ENCODE results near the gene ZBED5.
"Not testable (repeated sequence)": the region's sequence is repeated elsewhere in the genome, so short reads cannot be mapped to it uniquely, and the experiment has no call there.

The ZBED5 gene

DNA sequence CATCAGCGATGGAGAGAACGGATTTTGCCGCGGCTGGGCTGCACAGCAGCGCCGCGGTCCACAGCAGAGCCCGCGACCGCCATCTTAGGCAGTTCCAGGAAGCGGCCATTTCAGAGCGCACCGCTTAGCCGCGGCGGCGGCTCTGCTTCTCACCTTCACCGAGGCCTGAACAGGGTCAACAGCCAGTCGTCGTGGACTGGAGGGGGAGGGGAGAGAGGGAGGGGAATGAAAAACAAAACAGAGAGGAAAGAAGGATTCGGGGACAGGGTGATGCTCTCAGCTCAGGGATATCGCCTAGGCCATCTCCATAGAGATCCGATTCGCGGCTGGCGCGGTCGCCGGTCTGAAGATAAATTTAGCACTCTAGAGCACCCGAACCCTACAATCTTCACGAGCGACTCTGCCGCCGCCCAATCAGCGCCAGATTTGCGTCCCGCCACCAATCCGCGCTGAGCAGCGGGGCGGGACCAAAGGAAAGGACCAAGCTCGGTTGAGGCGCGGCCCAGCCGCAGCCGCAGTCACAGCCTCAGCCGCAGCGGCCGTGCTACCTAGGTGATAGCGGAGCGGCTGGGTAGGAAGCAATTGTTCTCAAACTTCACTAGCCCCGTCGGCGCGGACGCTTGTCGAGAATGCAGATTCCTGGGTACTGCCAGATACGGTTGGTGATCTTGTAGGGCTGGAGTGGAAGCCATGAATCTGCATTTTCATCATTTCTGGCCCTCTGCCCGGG is at the start of gene ZBED5:
ZBED5 (minus strand) TSS at position 345 of the 730 bp plus-strand sequence. CDS start 3,108 bp downstream, outside the sequence.
- DNase-seq (ENCODE audit: low spot score) = peak; percentile 99

DNA sequence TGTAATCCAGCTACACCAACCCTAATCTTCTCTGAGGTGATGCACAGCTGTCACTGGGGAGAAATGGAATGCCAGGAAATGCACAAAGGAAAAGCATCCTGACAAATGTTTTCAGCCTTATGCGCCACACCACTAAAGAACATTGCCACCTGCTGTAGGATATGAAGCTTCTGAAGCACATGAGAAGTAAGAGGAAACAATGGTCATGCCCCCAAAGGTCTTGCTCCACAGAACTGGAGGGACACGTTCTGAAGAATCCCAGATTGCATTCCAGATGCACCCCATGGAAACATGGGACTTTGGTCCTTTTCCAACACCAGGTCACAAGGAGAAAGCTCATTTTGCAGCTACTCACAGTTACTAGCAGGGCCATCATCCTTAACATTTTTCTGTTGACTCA is 48.7 kb upstream of the ZBED5 start:
- DNase-seq (ENCODE audit: low spot score) = no peak

DNA sequence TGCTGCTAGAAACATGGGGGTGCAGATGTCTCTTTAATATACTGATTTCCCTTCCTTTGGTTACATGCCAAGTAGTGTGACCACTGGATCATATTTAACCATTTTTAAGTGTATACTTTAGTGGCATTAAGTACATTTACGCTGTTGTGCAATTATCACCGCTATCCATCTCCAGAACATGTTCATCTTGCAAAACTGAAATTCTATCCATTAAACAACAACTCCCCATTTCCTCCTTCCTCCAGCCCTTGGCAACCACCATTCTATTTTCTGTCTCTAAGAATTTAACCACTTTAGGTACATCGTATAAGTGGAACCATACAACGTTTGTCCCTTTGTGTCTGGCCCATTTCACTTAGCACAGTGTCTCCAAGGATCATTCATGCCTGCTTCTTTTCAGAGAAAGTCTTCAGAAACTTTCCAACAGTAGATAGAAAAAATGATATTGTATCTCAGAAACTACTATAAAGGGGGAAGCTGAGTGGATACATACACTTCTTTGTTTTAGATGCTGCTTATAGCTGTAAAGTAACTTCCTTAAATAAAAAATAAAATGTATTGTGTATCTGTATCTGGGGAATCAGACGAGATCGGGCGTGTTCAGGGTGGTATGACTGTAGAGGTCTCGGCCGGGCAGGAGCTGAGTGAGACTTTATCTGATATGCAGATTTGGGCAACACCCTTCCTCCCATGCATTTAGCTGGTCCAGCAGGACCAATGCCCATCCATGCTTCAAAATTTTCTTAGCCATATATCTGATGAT is 44.6 kb upstream of the ZBED5 start:
- no peak for DNase-seq (ENCODE audit: low spot score)

DNA sequence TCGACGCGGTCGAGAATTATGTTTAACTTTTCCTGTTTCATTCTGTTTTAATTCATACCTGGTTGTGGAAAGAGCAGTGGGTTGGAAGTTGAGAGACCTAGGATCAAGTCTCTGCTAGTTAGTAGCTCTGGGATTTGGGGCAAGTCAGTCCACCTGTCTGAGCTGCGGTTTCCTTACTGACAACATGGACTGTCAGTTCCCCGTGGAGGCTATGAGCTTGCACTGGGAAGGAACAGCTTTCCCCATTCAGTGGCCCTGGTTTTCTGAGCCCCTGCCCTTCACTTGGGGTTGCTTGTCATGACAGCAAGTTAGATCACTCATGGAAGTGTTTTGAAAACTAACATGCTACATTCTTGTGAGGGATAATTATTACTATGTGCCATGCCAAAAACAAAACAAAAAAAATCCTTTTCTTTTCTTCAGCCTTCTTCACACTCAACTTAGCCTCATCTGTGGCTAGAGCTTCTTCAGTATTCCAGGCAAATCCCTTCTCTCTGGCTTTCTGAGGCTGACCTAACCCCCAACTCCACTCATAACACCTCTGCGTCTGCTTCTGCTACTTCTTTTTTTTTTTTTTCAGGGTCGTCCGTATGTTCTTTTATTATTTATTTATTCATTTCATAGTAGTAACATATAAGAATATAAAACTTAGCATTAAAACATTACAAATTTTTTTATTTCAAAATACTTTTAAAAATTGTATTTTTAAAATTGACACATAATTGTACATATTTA is 43.0 kb upstream of the ZBED5 start:
- DNase-seq (ENCODE audit: low spot score) = no peak

DNA sequence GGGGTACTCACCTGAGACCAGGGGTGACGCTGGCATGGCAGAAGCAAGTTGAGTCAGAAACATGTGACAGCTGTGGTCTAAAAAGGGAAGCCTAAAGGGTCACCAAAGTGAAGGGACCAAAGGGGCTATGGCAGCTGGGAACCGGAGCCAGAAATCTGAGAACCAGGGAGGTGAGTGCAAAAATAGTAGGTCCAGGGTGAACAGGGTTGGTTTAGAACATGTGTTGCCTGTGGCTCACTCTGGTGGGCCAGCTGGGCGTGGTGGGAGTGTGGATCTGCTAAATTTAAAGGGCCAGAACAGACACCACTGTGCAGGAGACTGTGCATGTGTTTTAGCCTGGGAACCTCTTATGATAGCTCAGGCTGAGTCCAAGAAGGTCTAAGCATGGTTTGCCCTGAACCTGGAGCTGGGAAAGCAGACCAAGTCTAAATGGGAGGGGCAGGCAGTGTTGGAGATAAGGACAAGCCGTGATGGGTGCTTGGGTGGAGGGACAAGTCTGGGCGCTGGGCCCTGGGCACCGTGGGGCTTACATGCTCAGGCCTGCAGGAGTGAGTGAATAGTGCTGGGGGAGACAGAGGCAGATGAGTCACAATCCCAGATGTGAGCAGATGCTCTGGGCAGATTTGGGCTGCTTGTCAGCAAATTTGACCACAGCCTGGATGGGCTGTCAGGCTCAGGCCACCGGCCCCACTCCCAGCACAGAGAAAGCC is 41.4 kb upstream of the ZBED5 start:
- no peak for DNase-seq (ENCODE audit: low spot score)

DNA sequence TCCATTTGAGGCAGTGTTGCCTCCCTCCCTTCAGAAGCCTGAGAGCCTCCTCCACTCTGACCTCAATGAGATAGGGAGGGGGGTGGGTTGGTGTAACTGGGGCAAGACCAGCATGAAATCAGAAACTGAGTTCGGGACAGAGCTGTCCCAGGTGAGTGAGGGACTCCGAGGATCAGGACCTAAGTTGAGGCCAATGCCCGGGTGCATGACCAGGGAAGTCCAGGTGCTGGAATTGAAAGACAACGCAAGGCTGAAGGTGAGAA is 40.8 kb upstream of the ZBED5 start:
- no peak for DNase-seq (ENCODE audit: low spot score)

DNA sequence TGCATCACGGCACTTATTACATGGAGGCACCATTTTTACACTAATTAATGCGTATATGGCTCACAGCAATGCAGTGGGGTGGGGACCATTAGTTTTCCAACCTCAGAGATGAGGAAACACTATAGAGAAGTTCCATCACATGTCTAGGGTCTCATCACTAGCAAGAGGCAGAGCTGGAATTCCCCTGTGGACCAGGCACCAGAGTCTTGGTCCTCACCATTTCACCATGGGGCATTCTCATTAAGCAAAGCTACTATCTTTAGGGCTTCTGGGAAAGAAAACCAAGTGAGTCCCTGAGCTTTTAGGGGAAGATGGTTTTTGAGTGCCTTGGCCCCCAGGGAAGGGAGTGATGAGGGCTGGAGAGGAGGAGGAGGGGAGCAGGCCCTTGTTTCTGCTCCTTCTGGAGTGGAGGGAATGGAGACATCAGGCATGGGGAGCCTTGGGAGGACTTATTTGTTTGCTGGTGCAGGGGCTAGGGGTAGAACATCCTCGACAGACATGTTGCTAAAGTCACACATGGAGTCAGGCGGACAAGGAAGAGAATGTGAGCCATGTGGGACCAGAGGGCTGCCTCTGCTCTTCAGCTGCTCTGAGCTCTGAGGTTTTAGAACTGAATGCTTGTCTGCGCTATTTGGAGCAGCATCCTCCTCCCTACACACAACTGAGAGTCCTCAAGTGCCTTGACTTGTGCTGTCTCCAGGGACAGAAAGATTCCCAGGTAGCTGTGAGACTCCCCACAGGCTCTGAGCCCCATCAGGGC is 40.3 kb upstream of the ZBED5 start:
- DNase-seq (ENCODE audit: low spot score) = no peak

DNA sequence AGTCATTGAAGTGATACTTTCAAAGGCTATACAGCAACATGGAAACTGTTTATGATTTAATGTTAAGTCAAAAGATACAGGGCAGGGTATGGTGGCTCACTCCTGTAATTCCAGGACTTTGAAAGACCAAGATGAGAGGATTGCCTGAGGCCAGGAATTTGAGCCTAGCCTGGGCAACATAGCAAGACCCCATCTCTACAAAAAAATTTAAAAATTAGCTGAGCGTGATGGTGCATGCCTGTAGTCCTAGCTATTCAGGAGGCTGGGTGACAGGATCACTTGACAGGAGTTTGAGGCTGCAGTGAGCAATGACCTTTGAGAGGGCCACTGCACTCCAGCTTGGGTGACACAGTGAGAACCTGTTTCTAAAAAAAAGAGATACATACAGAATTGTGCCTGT is 39.3 kb upstream of the ZBED5 start:
- no peak for DNase-seq (ENCODE audit: low spot score)

DNA sequence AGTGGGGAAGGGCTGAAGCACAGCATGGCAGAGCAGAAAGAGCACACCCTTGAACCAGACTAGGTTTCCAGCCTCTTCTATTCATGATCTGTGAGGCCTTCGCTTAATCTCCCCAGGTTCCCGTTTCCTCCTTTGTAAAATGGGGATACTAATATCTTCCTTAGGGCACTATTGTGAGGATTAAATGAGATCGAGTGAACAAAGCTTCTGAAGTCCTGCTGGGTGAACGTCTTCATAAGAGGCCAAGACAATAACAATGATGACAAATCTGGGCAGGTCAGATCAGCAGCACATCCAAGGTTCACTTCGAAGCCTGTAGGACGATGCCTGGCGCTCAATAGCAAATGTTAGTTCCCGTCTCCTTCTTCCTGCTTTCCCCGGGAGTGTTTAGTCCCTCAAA is 38.6 kb upstream of the ZBED5 start:
- DNase-seq (ENCODE audit: low spot score) = no peak

DNA sequence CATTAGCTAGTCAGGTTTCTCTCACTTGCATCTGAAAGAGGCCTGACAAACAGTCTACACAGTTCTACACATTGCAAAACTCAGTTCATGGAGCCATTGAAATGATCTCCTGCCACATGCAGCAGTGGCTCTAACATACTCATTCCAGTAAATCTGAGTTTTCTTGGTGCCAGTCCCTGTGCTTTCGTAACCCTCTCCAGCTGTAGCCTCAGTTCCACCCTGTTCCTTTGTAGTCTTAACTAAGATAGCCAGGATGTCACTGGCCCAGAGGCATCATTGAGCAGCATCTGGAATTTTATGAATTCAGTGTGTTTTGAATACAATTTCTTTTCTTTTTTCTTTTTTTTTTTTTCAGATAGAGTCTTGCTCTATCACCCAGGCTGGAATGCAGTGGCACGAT is 37.4 kb upstream of the ZBED5 start:
- DNase-seq (ENCODE audit: low spot score) = no peak

DNA sequence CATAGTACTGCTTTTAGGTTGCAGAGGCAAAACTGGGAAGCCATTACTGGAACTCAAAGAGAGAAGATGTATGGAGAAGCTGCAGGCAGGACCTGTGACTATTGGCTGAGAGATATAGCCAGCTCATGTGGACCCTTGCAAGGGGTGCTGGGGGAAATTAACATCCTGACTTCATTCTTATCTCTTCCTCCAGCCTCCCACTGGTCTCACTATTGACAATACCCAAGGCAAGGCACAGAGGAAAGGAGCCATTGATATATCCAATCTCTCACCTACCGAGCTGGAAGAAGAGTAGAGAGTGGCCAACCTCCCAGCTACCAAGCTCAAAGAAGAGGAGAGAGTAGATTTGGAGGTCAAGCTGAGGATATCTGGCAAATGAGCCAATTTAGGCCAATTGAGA is 36.8 kb upstream of the ZBED5 start:
- DNase-seq (ENCODE audit: low spot score) = no peak

DNA sequence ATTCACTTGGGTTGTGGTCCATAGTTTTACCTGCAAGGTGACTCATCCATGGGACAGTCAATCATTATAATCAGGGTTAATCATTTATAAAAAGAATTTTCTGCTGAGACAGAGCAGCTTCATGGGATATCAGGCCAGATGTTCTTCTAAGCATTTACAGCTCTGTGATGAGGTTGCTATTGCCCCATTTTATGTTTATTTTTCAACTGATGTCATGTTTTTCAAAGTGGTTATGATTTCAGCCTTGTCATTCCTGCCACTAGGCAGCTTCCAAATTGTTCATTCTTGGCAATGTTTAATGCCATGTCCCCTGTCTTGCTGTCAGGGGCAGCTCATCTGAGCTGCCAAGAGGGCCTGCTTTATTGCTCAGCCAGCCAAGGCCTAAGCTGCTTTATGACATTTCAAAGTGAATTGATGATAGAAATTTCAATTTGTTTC is 35.9 kb upstream of the ZBED5 start:
- no peak for DNase-seq (ENCODE audit: low spot score)

DNA sequence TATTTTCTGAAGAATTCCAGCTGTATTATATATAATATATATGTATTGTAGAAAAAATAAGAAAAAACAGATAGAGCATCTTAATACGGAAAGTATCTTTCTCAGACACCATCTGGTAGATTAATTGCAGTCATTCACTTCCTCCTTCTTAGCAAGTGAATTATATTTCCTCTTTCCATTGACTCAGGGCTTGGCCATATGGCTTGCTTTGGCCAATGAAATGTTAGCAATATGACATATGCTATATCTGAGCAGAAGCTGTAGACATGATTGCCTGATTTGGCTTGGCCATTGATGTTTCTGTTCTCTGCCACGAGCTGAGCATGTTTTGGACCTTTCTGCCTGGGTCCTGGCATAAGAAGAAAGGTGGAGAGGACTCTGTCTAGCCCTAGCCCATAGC is 34.4 kb upstream of the ZBED5 start:
- no peak for DNase-seq (ENCODE audit: low spot score)

DNA sequence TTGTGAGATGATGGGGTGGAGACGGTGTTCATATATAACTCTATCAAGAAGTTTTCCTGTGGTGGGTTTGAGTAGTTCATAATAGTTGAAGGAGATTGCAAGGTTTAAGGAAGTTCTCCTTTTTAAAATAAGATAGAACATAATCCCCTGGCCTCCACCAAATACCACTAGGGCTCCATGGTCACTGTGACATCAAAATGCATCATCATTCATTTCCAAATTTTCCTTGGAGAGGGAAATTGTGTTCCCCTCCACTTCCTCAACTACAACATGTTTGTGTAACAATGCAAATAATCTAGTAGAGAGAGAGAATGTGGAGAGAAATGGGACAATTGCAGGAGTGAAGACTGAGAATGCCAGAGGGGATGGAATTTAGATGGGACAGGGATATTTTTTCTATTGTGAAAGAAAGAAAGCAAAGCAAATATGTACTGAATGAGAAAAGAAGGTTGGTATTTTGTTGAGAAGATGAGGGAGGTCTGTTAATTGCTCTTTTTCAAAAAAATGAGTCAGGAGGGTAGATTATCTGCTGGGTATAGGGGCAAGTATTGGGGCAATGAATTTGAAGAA is 33.4 kb upstream of the ZBED5 start:
- DNase-seq (ENCODE audit: low spot score) = no peak

DNA sequence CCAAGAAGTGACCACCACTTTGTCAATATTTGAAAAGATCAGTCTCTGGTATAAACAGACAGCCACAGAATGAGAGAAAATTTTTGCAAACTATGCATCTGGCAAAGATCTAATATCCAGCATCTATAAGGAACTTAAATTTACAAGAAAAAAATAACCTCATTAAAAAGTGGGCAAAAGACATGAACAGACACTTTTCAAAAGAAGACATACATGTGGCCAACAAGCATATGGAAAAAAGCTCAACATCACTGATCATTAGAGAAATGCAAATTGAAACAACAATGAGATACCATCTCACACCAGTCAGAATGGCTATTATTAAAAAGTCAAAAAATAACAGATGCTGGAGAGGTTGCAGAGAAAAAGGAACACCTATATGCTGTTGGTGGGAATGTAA is 32.2 kb upstream of the ZBED5 start:
- DNase-seq (ENCODE audit: low spot score) = not testable (repeated sequence)

DNA sequence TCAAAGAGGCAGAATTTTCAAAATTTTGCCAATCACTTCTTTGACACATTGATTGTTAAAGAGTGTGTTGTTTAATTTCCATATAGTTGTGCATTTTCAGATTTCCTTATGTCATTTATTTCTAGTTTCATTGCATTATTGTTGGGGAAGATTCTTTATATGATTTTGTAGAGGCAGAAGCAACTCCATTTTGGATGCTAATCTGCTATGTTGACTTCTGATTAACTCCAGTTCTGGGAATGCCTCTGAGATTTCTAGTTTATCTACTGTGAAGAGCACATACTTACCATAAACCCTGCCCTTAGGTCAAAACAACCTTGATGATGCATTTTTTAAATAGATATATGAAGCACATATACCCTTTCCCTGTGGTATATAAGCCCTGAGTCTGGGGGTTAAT is 29.5 kb upstream of the ZBED5 start:
- DNase-seq (ENCODE audit: low spot score) = no peak

DNA sequence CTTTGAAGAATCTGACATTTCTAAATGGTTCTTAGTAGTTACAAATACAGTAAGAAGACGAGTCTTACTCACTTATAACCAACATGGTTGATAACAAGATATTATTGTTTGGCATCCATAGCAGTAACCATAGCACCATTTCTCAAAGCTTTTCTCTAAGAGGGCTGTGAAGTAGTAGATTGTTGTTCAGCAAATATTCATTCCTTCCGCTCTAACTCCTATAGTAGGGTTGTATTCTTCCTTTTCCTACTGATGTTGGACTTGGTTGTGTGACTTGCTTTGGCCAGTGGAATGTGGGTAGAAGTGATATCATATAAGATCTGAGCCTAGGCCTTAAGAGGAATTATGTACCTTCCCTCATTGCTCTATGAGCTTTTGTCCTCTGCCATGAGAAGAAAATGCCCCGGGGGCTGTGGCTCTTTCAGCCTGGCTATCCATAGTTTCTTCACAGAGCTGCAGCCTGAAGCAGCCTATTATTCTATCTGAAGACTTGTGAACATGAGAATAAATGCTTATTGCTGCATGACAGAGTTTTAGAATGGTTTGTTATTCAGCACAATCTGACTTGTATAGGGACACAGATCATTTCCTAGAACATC is 28.9 kb upstream of the ZBED5 start:
- no peak for DNase-seq (ENCODE audit: low spot score)

DNA sequence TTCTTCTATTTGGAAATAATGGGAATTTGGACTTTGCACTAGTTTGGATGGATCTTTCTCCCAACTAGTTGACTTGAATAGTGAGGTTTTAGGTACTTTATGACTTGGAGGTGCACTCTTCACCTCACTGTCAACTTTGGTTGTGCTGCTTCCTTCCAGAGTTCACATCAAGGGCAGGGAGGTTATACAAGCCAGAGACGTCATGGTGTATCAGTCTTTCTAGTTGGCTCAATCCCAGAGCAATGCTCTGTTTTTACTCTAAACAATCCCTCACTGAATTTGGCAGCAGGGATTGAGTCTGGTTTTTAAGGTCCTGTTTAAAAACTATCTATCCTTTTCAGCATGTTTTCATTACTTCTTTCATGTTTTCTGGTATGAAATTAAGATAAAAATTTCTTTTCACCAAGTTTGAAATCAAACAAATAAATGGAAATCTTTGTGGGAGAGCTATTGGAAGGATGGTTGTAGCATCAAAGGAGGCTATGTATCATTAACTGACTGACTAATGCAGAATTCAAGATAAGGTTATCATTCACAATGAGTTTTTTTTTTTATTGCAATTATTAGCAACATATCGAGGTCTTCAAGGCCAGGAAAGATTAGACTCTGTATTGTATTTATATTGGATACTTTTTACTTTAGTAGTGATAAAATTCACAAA is 28.0 kb upstream of the ZBED5 start:
- no peak for DNase-seq (ENCODE audit: low spot score)

DNA sequence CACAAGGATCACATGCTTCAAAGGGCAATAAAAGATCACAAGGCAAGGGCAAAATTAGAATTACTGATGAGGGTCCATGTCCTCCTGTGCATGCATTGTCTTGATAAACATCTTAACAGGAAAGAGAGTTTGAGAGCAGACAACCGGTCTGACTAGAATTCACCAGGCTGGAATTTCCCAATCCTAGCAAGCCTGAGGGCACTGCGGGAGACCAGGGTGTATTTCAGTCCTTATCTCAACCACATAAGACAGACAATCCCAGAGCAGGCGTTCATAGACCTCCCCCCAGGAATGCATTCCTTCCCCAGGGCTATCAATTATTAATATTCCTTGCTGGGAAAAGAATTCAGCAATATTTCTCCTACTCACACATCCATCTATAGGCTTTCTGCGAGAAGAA is 26.4 kb upstream of the ZBED5 start:
- DNase-seq (ENCODE audit: low spot score) = not testable (repeated sequence)

DNA sequence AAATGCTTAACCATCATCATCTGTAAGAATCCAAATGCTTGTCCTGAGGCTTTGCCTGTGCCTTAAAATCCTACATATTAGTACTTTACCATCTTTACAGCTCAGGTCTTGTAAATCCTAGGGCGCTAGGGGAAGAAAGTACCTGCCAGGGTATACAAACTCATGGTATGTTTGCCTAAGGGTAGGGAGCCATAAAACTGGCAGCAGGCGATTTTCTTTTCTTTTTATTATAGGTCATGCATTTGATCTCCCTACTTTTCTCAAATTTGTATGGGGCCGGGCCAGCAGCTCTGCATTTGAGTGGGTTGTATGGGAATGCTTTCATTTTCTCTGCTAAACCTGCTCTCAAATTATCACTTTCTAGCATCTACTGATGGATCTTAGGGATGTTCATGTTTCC is 24.0 kb upstream of the ZBED5 start:
- DNase-seq (ENCODE audit: low spot score) = no peak

Measured in left forelimb (tissue), 1 donor.